Measurements from ENCODE around the gene GRIK4. TPM values are rescaled to one million over a fixed set of nuclear protein-coding genes. Genes with fewer than 3 reads are reported as not detected.

The GRIK4 gene
- total and polyA plus RNA-seq, 2 of the 4 experiments (the other 2 are of a cell fraction), result 0.18 to 0.38 TPM

- dilution Hi-C loops (cut with HindIII; ENCODE audit: low sequenced_read_pairs, unreplicated experiment) (no loop called here), in situ Hi-C loops (cut with MboI; ENCODE audit: low sequenced_read_pairs) (no loop called here), intact Hi-C loops (cut with micrococcal nuclease) (no loop called here)
- no peak overlapping the region for H4K91ac ChIP-seq (ENCODE audit: insufficient read depth, low read depth, low read length)
- no peak overlapping the region for H3K27ac ChIP-seq (ENCODE audit: insufficient read depth, low read length)
- H2AK9ac ChIP-seq (replicated peaks; ENCODE audit: low read depth, low read length, poor library complexity), result peak overlapping the region; percentile 63
- WGBS, 2 experiments (ENCODE audit: extremely low coverage in 2 of 2, insufficient read length in 1 of 2), result 90% methylated on average over 5 of the region's 9 CpGs; no CpG with 5 or more reads in 1 of the 2 experiments
- H2BK20ac ChIP-seq (ENCODE audit: low read depth, low read length), result no peak overlapping the region
- no peak overlapping the region for H2BK120ac ChIP-seq (ENCODE audit: low read depth, low read length)
- no peak overlapping the region for H3K9ac ChIP-seq (ENCODE audit: low read depth, low read length)
- TF ChIP-seq MAZ (IDR thresholded peaks at IDR 0.05; ENCODE audit: borderline replicate concordance, low read depth, low read length) (no peak), RCOR1 (IDR thresholded peaks at IDR 0.05; ENCODE audit: insufficient replicate concordance, low read length) (no peak), MAFK (IDR thresholded peaks at IDR 0.05; ENCODE audit: low read depth, low read length) (no peak), CEBPB (IDR thresholded peaks at IDR 0.05; ENCODE audit: low read depth, low read length) (no peak), POLR2A (IDR thresholded peaks at IDR 0.05; ENCODE audit: low read depth, low read length) (no peak), NFE2L2 (IDR thresholded peaks at IDR 0.05; ENCODE audit: low read depth, low read length) (no peak), RFX5 (IDR thresholded peaks at IDR 0.05; ENCODE audit: low read depth, low read length) (no peak), BHLHE40 (IDR thresholded peaks at IDR 0.05; ENCODE audit: low read depth, low read length) (no peak), RAD21 (IDR thresholded peaks at IDR 0.05; ENCODE audit: low read length) (no peak), USF2 (IDR thresholded peaks at IDR 0.05; ENCODE audit: low read depth, low read length) (no peak), CTCF (conservative IDR thresholded peaks at IDR 0.05; ENCODE audit: low read depth, low read length) (no peak), SMC3 (IDR thresholded peaks at IDR 0.05; ENCODE audit: low read depth, low read length) (no peak)
- no peak overlapping the region for H2BK5ac ChIP-seq (ENCODE audit: low read depth, low read length, poor library complexity, severe bottlenecking)
- H3K79me1 ChIP-seq (ENCODE audit: low read depth in 1 of 2, low read length in 2 of 2), result no peaks in the 10 kb centered on the region
- H3K27me3 ChIP-seq (ENCODE audit: control insufficient read depth, insufficient read depth, low read length), result peaks cover 2% of the 10 kb centered on the region; the same call in 1 of the 2 replicates
- H3K36me3 ChIP-seq (ENCODE audit: control insufficient read depth, insufficient read depth, low read length), result no peaks in the 10 kb centered on the region
- ATAC-seq (ENCODE audit: low read depth) (no peak), DNase-seq (no peak)
- no peak overlapping the region; the same call in 1 of the 2 replicates for H3K4ac ChIP-seq (ENCODE audit: low read depth, low read length)
- no peak overlapping the region for H2BK15ac ChIP-seq (ENCODE audit: low read depth, low read length)
- ChIA-PET CTCF (no interaction called here), POLR2A (ENCODE audit: unreplicated experiment) (no interaction called here)
- H4K20me1 ChIP-seq (ENCODE audit: insufficient read depth, low read length), result no peaks in the 10 kb centered on the region
- no peaks in the 10 kb centered on the region for H3K9me3 ChIP-seq (ENCODE audit: control insufficient read depth, insufficient read depth, low read length)
- H3K14ac ChIP-seq (replicated peaks; ENCODE audit: low read depth, low read length), result no peak overlapping the region
- H4K5ac ChIP-seq (ENCODE audit: low read depth, low read length), result no peak overlapping the region
- H4K8ac ChIP-seq (ENCODE audit: low read depth in 2 of 2, low read length in 2 of 2), result no peak overlapping the region
- H2AK5ac ChIP-seq (ENCODE audit: low read depth, low read length), result peak overlapping the region; percentile 32; the same call in 1 of the 2 replicates
- H3K56ac ChIP-seq (ENCODE audit: extremely low read depth, insufficient read depth, low read length), result no peak overlapping the region
- H3K23ac ChIP-seq (ENCODE audit: low read depth, low read length), result no peak overlapping the region
- peaks cover 6% of the 10 kb centered on the region; the same call in 1 of the 2 replicates for H3K4me1 ChIP-seq (ENCODE audit: control insufficient read depth, insufficient read depth, low read length)
- no peak overlapping the region for H2AFZ ChIP-seq (replicated peaks; ENCODE audit: low read length, poor library complexity)
- no TSS peak for BruUV-seq (replicated peaks)
- peaks cover 2% of the 10 kb centered on the region; the same call in 1 of the 2 replicates for H3K9me1 ChIP-seq (ENCODE audit: insufficient read depth, low read length)
- no peak overlapping the region for H3K4me2 ChIP-seq (ENCODE audit: low read depth, low read length)
- H3K4me3 ChIP-seq (ENCODE audit: insufficient read depth, low read depth, low read length), result no peak overlapping the region
- H3K18ac ChIP-seq (ENCODE audit: low read depth, low read length), result no peak overlapping the region
Observed at GRCh38 chr11:120524536-120525085, 13.1 kb downstream of the GRIK4 start.
